SK-N-SH treated with all-trans-retinoic acid at 6 μM for 48 hours (cell line): ENCODE results near the gene RNF44.

ENCODE experiments used
- ATAC-seq: fragments of 200-7000 bp; cut with Tn5 transposase; 3 replicates; pipeline ENCODE4 v1.9.1; 2020; ENCODE audit warnings: mild to moderate bottlenecking, moderate library complexity
- ARNTL ChIP-seq: fragments of 450-650 bp; formaldehyde crosslinking; IDR thresholded peaks from 2 replicates; pipeline ENCODE4 v1.5.0; 2020; ENCODE audit warnings: low read depth, mild to moderate bottlenecking, moderate library complexity, borderline replicate concordance
- BACH2 ChIP-seq: fragments of 250-450 bp; sonication (Bioruptor Pico); IDR thresholded peaks from 2 replicates; pipeline ENCODE4 v1.9.0; 2021; ENCODE audit warnings: mild to moderate bottlenecking, borderline replicate concordance
- CSDC2 ChIP-seq: fragments of 250-450 bp; sonication (Bioruptor Pico); IDR thresholded peaks from 2 replicates; pipeline ENCODE4 v1.5.0; 2020; ENCODE audit warnings: mild to moderate bottlenecking, moderate library complexity
- ESRRG ChIP-seq: fragments of 250-450 bp; sonication (Bioruptor Pico); IDR thresholded peaks from 2 replicates; pipeline ENCODE4 v1.6.1; 2021; ENCODE audit warnings: mild to moderate bottlenecking
- GLIS3 ChIP-seq: fragments of 250-450 bp; sonication (Bioruptor Pico); IDR thresholded peaks from 2 replicates; pipeline ENCODE4 v1.5.0; 2020; ENCODE audit warnings: mild to moderate bottlenecking, moderate library complexity
- ISL1 ChIP-seq: fragments of 250-450 bp; sonication (Bioruptor Pico); IDR thresholded peaks from 2 replicates; pipeline ENCODE4 v2.1.2; 2022; ENCODE audit warnings: mild to moderate bottlenecking, moderate library complexity
- OSR1 ChIP-seq: fragments of 250-450 bp; sonication (Bioruptor Pico); IDR thresholded peaks from 2 replicates; pipeline ENCODE4 v1.8.0; 2022; ENCODE audit warnings: moderate library complexity, mild to moderate bottlenecking, inconsistent platforms
- POU6F1 ChIP-seq: fragments of 250-450 bp; sonication (Bioruptor Pico); IDR thresholded peaks from 2 replicates; pipeline ENCODE4 v1.8.0; 2021; ENCODE audit warnings: low read depth, mild to moderate bottlenecking, moderate library complexity, borderline replicate concordance
- PPARA ChIP-seq: fragments of 250-450 bp; sonication (Bioruptor Pico); IDR thresholded peaks from 2 replicates; pipeline ENCODE4 v1.5.0; 2020; ENCODE audit warnings: mild to moderate bottlenecking, borderline replicate concordance
- RARB ChIP-seq: fragments of 250-450 bp; sonication (Bioruptor Pico); IDR thresholded peaks from 2 replicates; pipeline ENCODE4 v1.8.0; 2021; ENCODE audit warnings: mild to moderate bottlenecking, moderate library complexity
- TCF4 ChIP-seq: fragments of 250-450 bp; sonication (Bioruptor Pico); IDR thresholded peaks from 2 replicates; pipeline ENCODE4 v1.8.0; 2021; ENCODE audit warnings: mild to moderate bottlenecking, moderate library complexity, borderline replicate concordance
- TOX ChIP-seq: fragments of 250-450 bp; sonication (Bioruptor Pico); IDR thresholded peaks from 2 replicates; pipeline ENCODE4 v1.8.0; 2021; ENCODE audit warnings: mild to moderate bottlenecking, moderate library complexity, borderline replicate concordance
- TSHZ2 ChIP-seq: fragments of 250-450 bp; sonication (Bioruptor Pico); IDR thresholded peaks from 2 replicates; pipeline ENCODE4 v1.5.0; 2020; ENCODE audit warnings: mild to moderate bottlenecking, moderate library complexity
- ZC3H10 ChIP-seq: fragments of 250-450 bp; sonication (Bioruptor Pico); IDR thresholded peaks from 2 replicates; pipeline ENCODE4 v1.5.1; 2021; ENCODE audit warnings: mild to moderate bottlenecking, moderate library complexity
- ZFP3 ChIP-seq: fragments of 250-450 bp; sonication (Bioruptor Pico); IDR thresholded peaks from 2 replicates; pipeline ENCODE4 v1.5.0; 2020; ENCODE audit warnings: mild to moderate bottlenecking, moderate library complexity
- ZFP30 ChIP-seq: fragments of 450-650 bp; formaldehyde crosslinking; IDR thresholded peaks from 2 replicates; pipeline ENCODE4 v1.5.0; 2022; ENCODE audit warnings: mild to moderate bottlenecking, moderate library complexity
- ZNF565 ChIP-seq: fragments of 450-650 bp; formaldehyde crosslinking; conservative IDR thresholded peaks from 2 replicates; pipeline ENCODE4 v1.5.0; 2020; ENCODE audit warnings: low read depth, mild to moderate bottlenecking, moderate library complexity
- ZNF70 ChIP-seq: fragments of 450-650 bp; formaldehyde crosslinking; IDR thresholded peaks from 2 replicates; pipeline ENCODE4 v1.5.0; 2020; ENCODE audit warnings: mild to moderate bottlenecking, moderate library complexity
- ZNF8 ChIP-seq: fragments of 450-650 bp; formaldehyde crosslinking; IDR thresholded peaks from 2 replicates; pipeline ENCODE4 v1.5.0; 2020; ENCODE audit warnings: mild to moderate bottlenecking, moderate library complexity
- TF ChIP-seq, protein P1 (sequence below): fragments of 250-450 bp; sonication (Bioruptor Pico); IDR thresholded peaks from 2 replicates; pipeline ENCODE4 v1.8.0; 2020; ENCODE audit warnings: mild to moderate bottlenecking, moderate library complexity, borderline replicate concordance
- TF ChIP-seq, protein P2 (sequence below): fragments of 250-450 bp; sonication (Bioruptor Pico); IDR thresholded peaks from 2 replicates; pipeline ENCODE4 v1.5.1; 2020; ENCODE audit warnings: low read depth, mild to moderate bottlenecking, moderate library complexity
- TF ChIP-seq, protein P3 (sequence below): fragments of 250-450 bp; sonication (Bioruptor Pico); IDR thresholded peaks from 2 replicates; pipeline ENCODE4 v1.5.1; 2021; ENCODE audit warnings: mild to moderate bottlenecking, moderate library complexity

Gene RNF44

GRCh38 chr5:176530983-176531901, 6.0 kb downstream of the RNF44 start:
- TF ChIP-seq ESRRG (no peak), OSR1 (no peak), TOX (no peak), ZFP30 (CRISPR knock-in tag) (no peak)
- TF ChIP-seq, protein P1, sequence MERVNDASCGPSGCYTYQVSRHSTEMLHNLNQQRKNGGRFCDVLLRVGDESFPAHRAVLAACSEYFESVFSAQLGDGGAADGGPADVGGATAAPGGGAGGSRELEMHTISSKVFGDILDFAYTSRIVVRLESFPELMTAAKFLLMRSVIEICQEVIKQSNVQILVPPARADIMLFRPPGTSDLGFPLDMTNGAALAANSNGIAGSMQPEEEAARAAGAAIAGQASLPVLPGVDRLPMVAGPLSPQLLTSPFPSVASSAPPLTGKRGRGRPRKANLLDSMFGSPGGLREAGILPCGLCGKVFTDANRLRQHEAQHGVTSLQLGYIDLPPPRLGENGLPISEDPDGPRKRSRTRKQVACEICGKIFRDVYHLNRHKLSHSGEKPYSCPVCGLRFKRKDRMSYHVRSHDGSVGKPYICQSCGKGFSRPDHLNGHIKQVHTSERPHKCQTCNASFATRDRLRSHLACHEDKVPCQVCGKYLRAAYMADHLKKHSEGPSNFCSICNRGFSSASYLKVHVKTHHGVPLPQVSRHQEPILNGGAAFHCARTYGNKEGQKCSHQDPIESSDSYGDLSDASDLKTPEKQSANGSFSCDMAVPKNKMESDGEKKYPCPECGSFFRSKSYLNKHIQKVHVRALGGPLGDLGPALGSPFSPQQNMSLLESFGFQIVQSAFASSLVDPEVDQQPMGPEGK = no peak
- peak; percentile 46 for ATAC-seq

DNA sequence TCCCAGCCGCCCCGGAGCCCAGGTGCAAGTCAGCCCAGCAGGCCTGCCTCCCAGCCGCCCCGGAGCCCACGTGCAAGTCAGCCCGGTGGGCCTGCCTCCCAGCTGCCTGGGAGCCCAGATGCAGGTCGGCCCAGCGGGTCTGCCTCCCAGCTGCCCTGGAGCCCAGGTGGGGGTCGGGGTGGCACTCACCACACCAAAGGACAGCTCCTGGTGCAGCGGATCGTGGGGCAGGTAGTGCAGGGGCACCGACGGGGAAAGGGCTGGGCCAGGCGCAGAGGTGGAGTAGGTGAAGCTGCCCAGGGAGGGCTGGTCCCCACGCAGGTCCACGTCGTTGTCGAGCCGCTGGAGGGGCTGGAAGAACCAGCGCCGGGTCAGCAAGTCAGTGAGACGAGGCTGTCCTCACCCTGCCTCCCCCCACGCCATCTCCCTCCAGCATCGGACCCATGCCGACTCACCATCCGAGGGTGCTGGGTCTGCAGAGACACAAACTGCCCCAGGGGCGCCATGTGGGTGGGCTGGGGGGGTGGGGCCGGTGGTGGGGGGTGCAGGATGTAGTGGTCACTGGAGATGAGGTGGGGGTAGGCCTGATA, 6.7 kb downstream of the RNF44 start:
- no peak for ATAC-seq
- no peak for TF ChIP-seq POU6F1 (CRISPR knock-in tag)
- no peak for TF ChIP-seq ZFP3 (CRISPR knock-in tag)
- TF ChIP-seq RARB (CRISPR knock-in tag) = no peak
- no peak for TF ChIP-seq CSDC2 (CRISPR knock-in tag)
- TF ChIP-seq, protein P2, sequence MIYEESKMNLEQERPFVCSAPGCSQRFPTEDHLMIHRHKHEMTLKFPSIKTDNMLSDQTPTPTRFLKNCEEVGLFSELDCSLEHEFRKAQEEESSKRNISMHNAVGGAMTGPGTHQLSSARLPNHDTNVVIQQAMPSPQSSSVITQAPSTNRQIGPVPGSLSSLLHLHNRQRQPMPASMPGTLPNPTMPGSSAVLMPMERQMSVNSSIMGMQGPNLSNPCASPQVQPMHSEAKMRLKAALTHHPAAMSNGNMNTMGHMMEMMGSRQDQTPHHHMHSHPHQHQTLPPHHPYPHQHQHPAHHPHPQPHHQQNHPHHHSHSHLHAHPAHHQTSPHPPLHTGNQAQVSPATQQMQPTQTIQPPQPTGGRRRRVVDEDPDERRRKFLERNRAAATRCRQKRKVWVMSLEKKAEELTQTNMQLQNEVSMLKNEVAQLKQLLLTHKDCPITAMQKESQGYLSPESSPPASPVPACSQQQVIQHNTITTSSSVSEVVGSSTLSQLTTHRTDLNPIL (CRISPR knock-in tag) = no peak
- TF ChIP-seq BACH2 (CRISPR knock-in tag) = no peak
- no peak for TF ChIP-seq PPARA (CRISPR knock-in tag)
- TF ChIP-seq, protein P3, sequence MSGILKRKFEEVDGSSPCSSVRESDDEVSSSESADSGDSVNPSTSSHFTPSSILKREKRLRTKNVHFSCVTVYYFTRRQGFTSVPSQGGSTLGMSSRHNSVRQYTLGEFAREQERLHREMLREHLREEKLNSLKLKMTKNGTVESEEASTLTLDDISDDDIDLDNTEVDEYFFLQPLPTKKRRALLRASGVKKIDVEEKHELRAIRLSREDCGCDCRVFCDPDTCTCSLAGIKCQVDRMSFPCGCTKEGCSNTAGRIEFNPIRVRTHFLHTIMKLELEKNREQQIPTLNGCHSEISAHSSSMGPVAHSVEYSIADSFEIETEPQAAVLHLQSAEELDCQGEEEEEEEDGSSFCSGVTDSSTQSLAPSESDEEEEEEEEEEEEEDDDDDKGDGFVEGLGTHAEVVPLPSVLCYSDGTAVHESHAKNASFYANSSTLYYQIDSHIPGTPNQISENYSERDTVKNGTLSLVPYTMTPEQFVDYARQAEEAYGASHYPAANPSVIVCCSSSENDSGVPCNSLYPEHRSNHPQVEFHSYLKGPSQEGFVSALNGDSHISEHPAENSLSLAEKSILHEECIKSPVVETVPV (CRISPR knock-in tag) = no peak
- TF ChIP-seq ZNF70 (CRISPR knock-in tag) = no peak
- TF ChIP-seq, protein P1 = no peak
- TF ChIP-seq GLIS3 = no peak
- no peak for TF ChIP-seq ISL1 (CRISPR knock-in tag)
- TF ChIP-seq ZNF565 (CRISPR knock-in tag) = no peak
- no peak for TF ChIP-seq ZFP30 (CRISPR knock-in tag)
- TF ChIP-seq TOX = no peak
- no peak for TF ChIP-seq ARNTL (CRISPR knock-in tag)
- no peak for TF ChIP-seq ESRRG
- TF ChIP-seq ZNF8 (CRISPR knock-in tag) = no peak

- ATAC-seq = no peak
- no peak for TF ChIP-seq ARNTL (CRISPR knock-in tag)
- TF ChIP-seq GLIS3 = no peak
- no peak for TF ChIP-seq ZC3H10 (CRISPR knock-in tag)
- no peak for TF ChIP-seq BACH2 (CRISPR knock-in tag)
- TF ChIP-seq TSHZ2 (CRISPR knock-in tag) = no peak
- no peak for TF ChIP-seq TCF4 (CRISPR knock-in tag)
- TF ChIP-seq, protein P2 (CRISPR knock-in tag) = no peak
- no peak for TF ChIP-seq POU6F1 (CRISPR knock-in tag)
- TF ChIP-seq ISL1 (CRISPR knock-in tag) = no peak
- no peak for TF ChIP-seq ZNF8 (CRISPR knock-in tag)
- no peak for TF ChIP-seq OSR1
- TF ChIP-seq ESRRG = no peak
- TF ChIP-seq RARB (CRISPR knock-in tag) = no peak
These were observed 7.5 kb downstream of the RNF44 start for GRCh38 chr5:176529741-176530141.
